Pancreas (tissue), 10 donors: ENCODE data around the gene ITFG1. TPM values are rescaled to one million over a fixed set of nuclear protein-coding genes. Genes with fewer than 3 reads are reported as not detected.
A peak's percentile ranks its signal among the peaks of the same experiment; 100 is the strongest.
"Not testable (repeated sequence)": the region's sequence is repeated elsewhere in the genome, so short reads cannot be mapped to it uniquely, and the experiment has no call there.

Experiments
- ATAC-seq, 4 donors: fragments of 200-7000 bp; cut with Tn5 transposase; one replicate each; pipeline versions ENCODE4 v1.8.0 to v1.9.1; 2020; ENCODE audit warnings: mild to moderate bottlenecking in 4 of 4, moderate library complexity in 4 of 4
- DNase-seq, 6 donors: peaks; one replicate each; pipeline ENCODE4 v3.0.0-alpha.2; 2020
- FAIRE-seq: peaks from 2 replicates; lab custom pipeline; 2012; peaks lifted over from hg19 to GRCh38; lab: Jason Lieb, UNC
- H3K27ac ChIP-seq, 4 donors: fragments of 200-600 bp; sonication (generic); 1 replicate in 3 of 4; 2 replicates in 1 of 4; pipeline versions ENCODE4 v1.5.0 to v1.8.0; 2020
- H3K27me3 ChIP-seq, 4 donors: fragments of 200-600 bp; one replicate each; pipeline ENCODE4 v1.8.0; 2021
- H3K36me3 ChIP-seq, 3 donors: fragments of 200-600 bp; sonication (generic) in 1 of 3; one replicate each; pipeline versions ENCODE4 v1.5.0 to v1.8.0; 2020 to 2021
- H3K4me1 ChIP-seq, 3 donors: fragments of 200-600 bp; one replicate each; pipeline ENCODE4 v1.8.0; 2021
- H3K4me3 ChIP-seq, 4 donors: fragments of 200-600 bp; sonication (generic) in 2 of 4; one replicate each; pipeline versions ENCODE4 v1.5.0 to v1.8.0; 2020 to 2021
- H3K9me3 ChIP-seq, 4 donors: fragments of 200-600 bp; one replicate each; pipeline ENCODE4 v1.8.0; 2021
- CTCF ChIP-seq, 4 donors: fragments of 200-600 bp; sonication (generic) in 3 of 4; IDR thresholded peaks; one replicate each; pipeline versions ENCODE4 v1.5.0 to v1.8.0; 2021; ENCODE audit warnings: antibody characterized with exemption in 4 of 4
- WGBS, 2 donors: extraction: QIAGEN DNeasy Blood & Tissue Kit; methylation state at CpG; one replicate each; pipeline ENCODE4 v1.1.7; 2013; 5-methylcytosine and 5-hydroxymethylcytosine counted together
- intact Hi-C, 3 donors: fragments of 100-400 bp; cut with DNase I; formaldehyde crosslinking; loops; one replicate each; pipeline versions ENCODE4 v1.11.1 to v1.14.2; 2022
- polyA plus RNA-seq, 2 donors: library from polyadenylated mRNA; stranded (reverse); fragments of 200-250 nt; gene quantifications; one replicate each; pipeline ENCODE4 v1.2.3, GENCODE V29; 2013
- total RNA-seq, 6 donors: library from RNA; stranded (reverse); fragmentation: NEBNext Ultra II Directional in 4 of 6; extraction: Animal tissue kit (Norgen Biotek cat#: 25700) in 4 of 6; gene quantifications; one replicate each; pipeline versions ENCODE4 v1.2.1 to v1.2.4, GENCODE V29; 2021 to 2023
- donor health status: healthy with polysubstance abuse.
- donor health status: DM: no; HTN: no; CAD: no; lungs with moderate emphysema.
- donor health status: DM: no; HTN: no; CAD: no.
- donor health status: control.
- donor health status: control.
- donor health status: Bipolar disorder and iron deficiency.
- donor health status: DM: yes; HTN: yes; CAD: no.
- donor health status: DM: no; HTN: no; CAD: no.
- donor health status: DM: no; HTN: no; CAD: no.
- donor health status: DM: yes; HTN: yes; CAD: no.

The ITFG1 gene
- total and polyA plus RNA-seq, 8 donors = 5.9 to 33.9 (median 21.2) TPM

GRCh38 chr16:47448830-47449575 is 11.9 kb downstream of the ITFG1 start:
- no peak overlapping the region for H3K4me3 ChIP-seq
- no peaks in the 10 kb centered on the region for H3K9me3 ChIP-seq
- no peak overlapping the region for H3K27ac ChIP-seq
- peaks cover 0 to 21% (median 2%) of the 10 kb centered on the region in 3 donors for H3K36me3 ChIP-seq
- TF ChIP-seq CTCF (IDR thresholded peaks at IDR 0.05) = no peak
- WGBS, 2 donors = 10 to 16% methylated on average over 3 of the region's 3 CpGs
- intact Hi-C loops = no loop called here
- ATAC-seq = peak in 3 of 4 donors; percentile 25 to 58 (median 55)
- no peaks in the 10 kb centered on the region for H3K27me3 ChIP-seq
- no peak for DNase-seq
- peaks cover 0 to 14% (median 13%) of the 10 kb centered on the region in 3 donors for H3K4me1 ChIP-seq
- FAIRE-seq = no peak

- Histone ChIP-seq H3K9me3 (no peaks in the 10 kb centered on the region), H3K36me3 (peaks cover 0 to 5% (median 0%) of the 10 kb centered on the region in 3 donors), H3K4me3 (no peak overlapping the region), H3K27ac (no peak overlapping the region), H3K4me1 (peaks cover 0 to 14% (median 13%) of the 10 kb centered on the region in 3 donors), H3K27me3 (no peaks in the 10 kb centered on the region)
- DNase-seq (no peak), FAIRE-seq (no peak), ATAC-seq (no peak)
- intact Hi-C loops = no loop called here
- 96 to 100% methylated on average over 3 of the region's 3 CpGs for WGBS, 2 donors
- no peak for TF ChIP-seq CTCF (IDR thresholded peaks at IDR 0.05)
Observed at GRCh38 chr16:47446431-47446830, 14.4 kb downstream of the ITFG1 start.

- H3K9me3 ChIP-seq, H3K4me3 ChIP-seq, ATAC-seq, DNase-seq, H3K36me3 ChIP-seq, H3K4me1 ChIP-seq, H3K27me3 ChIP-seq, H3K27ac ChIP-seq, FAIRE-seq, intact Hi-C loops: not testable (repeated sequence)
Observed at GRCh38 chr16:47442884-47443283, 18.0 kb downstream of the ITFG1 start.

- H3K4me1 ChIP-seq, H3K27me3 ChIP-seq, DNase-seq, H3K9me3 ChIP-seq, intact Hi-C loops, ATAC-seq, H3K4me3 ChIP-seq, H3K27ac ChIP-seq, H3K36me3 ChIP-seq, FAIRE-seq: not testable (repeated sequence)
- 86 to 91% methylated on average over 3 of the region's 3 CpGs for whole genome bisulfite sequencing, 2 donors
Observed at GRCh38 chr16:47440066-47440465, 20.8 kb downstream of the ITFG1 start.

GRCh38 chr16:47434274-47434673 is 26.6 kb downstream of the ITFG1 start:
- H3K27me3 ChIP-seq, H3K27ac ChIP-seq, ATAC-seq, H3K4me1 ChIP-seq, H3K9me3 ChIP-seq, DNase-seq, H3K36me3 ChIP-seq, FAIRE-seq, intact Hi-C loops, H3K4me3 ChIP-seq: not testable (repeated sequence)
- 94% methylated on average over 2 of the region's 2 CpGs for WGBS, 2 donors

GRCh38 chr16:47431960-47432359 is 28.9 kb downstream of the ITFG1 start:
- ATAC-seq = no peak
- H3K27ac ChIP-seq = no peak overlapping the region

More at GRCh38 chr16:47431960-47432359, 28.9 kb downstream of the ITFG1 start:
- DNase-seq (no peak), FAIRE-seq (no peak)
- Histone ChIP-seq H3K9me3 (no peaks in the 10 kb centered on the region), H3K36me3 (no peaks in the 10 kb centered on the region), H3K4me3 (no peak overlapping the region), H3K4me1 (no peaks in the 10 kb centered on the region), H3K27me3 (no peaks in the 10 kb centered on the region)
- 94 to 95% methylated on average over 3 of the region's 3 CpGs for WGBS, 2 donors
- no peak for TF ChIP-seq CTCF (IDR thresholded peaks at IDR 0.05)
- intact Hi-C loops = no loop called here
